Chondrocyte (in vitro differentiated cells): ENCODE results near the gene HLA-DQA1. TPM values are rescaled to one million over a fixed set of nuclear protein-coding genes. Genes with fewer than 3 reads are reported as not detected.
A peak's percentile ranks its signal among the peaks of the same experiment; 100 is the strongest.

Source experiments
- DNase-seq: peaks from one replicate; pipeline ENCODE4 v3.0.0; 2021; ENCODE audit warnings: mixed read lengths, low spot score
- H3K27ac Mint-ChIP-seq: one replicate; pipeline ENCODE4 v1.8.0; 2021; ENCODE audit warnings: mild to moderate bottlenecking, moderate library complexity, mixed read lengths; ENCODE audit not compliant: unreplicated experiment
- H3K27me3 Mint-ChIP-seq: 2 replicates; pipeline ENCODE4 v1.8.0; 2021; ENCODE audit warnings: low read depth, mixed read lengths
- H3K36me3 Mint-ChIP-seq: 2 replicates; pipeline ENCODE4 v1.8.0; 2021; ENCODE audit warnings: low read depth, mixed read lengths
- H3K4me1 Mint-ChIP-seq: 2 replicates; pipeline ENCODE4 v1.8.0; 2021; ENCODE audit warnings: low read depth, mild to moderate bottlenecking, mixed read lengths
- H3K4me3 Mint-ChIP-seq: one replicate; pipeline ENCODE4 v1.8.0; 2021; ENCODE audit warnings: mild to moderate bottlenecking, moderate library complexity, mixed read lengths; ENCODE audit not compliant: unreplicated experiment
- H3K9me3 Mint-ChIP-seq: 2 replicates; pipeline ENCODE4 v1.8.0; 2021; ENCODE audit warnings: low read depth, mixed read lengths
- total RNA-seq: library from RNA; stranded (reverse); gene quantifications from 3 replicates; pipeline ENCODE4 v1.2.1, GENCODE V29; 2021
- TF ChIP-seq, protein P1 (sequence below): fragments of 200-600 bp; sonication (generic); IDR thresholded peaks from 2 replicates; pipeline ENCODE4 v1.5.0; 2021; ENCODE audit warnings: antibody characterized with exemption, mild to moderate bottlenecking, moderate library complexity

Gene HLA-DQA1
- total RNA-seq, 1 donor from 2014 or later = not detected

DNA sequence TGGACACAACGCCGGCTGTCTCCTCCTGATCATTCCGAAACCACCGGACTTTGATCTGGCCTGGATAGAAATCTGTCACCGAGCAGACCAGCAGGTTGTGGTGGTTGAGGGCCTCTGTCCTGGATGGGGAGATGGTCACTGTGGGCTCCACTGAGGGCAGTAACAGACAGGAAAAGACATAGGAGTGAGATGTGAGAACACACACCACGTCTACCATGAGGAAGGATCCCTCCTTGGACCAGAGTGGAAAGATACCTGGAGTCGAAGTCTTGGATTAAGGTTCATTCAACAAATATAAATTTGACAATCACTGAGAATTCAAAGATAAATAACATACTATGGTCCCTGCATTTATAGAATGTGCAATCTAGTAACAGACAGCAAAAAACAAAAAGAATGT lies 24.9 kb downstream of the HLA-DQA1 start:
- H3K9me3 Mint-ChIP-seq = no peaks in the 10 kb centered on the region
- no peak for DNase-seq
- H3K4me1 Mint-ChIP-seq = peaks cover 4% of the 10 kb centered on the region
- no peak overlapping the region for H3K4me3 Mint-ChIP-seq
- H3K27ac Mint-ChIP-seq = no peak overlapping the region
- TF ChIP-seq, protein P1, sequence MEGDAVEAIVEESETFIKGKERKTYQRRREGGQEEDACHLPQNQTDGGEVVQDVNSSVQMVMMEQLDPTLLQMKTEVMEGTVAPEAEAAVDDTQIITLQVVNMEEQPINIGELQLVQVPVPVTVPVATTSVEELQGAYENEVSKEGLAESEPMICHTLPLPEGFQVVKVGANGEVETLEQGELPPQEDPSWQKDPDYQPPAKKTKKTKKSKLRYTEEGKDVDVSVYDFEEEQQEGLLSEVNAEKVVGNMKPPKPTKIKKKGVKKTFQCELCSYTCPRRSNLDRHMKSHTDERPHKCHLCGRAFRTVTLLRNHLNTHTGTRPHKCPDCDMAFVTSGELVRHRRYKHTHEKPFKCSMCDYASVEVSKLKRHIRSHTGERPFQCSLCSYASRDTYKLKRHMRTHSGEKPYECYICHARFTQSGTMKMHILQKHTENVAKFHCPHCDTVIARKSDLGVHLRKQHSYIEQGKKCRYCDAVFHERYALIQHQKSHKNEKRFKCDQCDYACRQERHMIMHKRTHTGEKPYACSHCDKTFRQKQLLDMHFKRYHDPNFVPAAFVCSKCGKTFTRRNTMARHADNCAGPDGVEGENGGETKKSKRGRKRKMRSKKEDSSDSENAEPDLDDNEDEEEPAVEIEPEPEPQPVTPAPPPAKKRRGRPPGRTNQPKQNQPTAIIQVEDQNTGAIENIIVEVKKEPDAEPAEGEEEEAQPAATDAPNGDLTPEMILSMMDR = no peak
- no peaks in the 10 kb centered on the region for H3K36me3 Mint-ChIP-seq
- peaks cover 55% of the 10 kb centered on the region for H3K27me3 Mint-ChIP-seq

DNA sequence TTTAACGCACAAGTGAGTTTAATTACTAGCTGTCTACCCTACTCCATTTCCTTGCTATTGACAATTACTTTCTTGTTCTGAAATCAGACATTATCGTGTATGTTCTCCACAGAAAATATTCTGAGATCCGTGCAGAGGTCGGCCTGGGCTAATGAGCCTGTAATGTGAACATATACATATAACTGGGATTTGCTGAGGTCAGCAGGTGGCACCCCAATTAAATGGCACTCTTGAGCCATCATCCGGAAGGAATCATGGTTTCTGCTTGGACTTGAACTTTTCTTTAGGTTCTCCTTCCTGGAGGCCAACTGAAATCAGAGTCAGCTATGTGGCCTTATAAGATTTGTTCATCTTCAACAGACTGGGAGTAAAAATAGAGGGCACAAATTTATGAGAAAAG lies 25.6 kb downstream of the HLA-DQA1 start:
- no peaks in the 10 kb centered on the region for H3K36me3 Mint-ChIP-seq
- TF ChIP-seq, protein P1 = no peak
- H3K27ac Mint-ChIP-seq = no peak overlapping the region
- peaks cover 62% of the 10 kb centered on the region for H3K27me3 Mint-ChIP-seq
- H3K4me1 Mint-ChIP-seq = peaks cover 4% of the 10 kb centered on the region
- H3K4me3 Mint-ChIP-seq = no peak overlapping the region
- no peak for DNase-seq
- no peaks in the 10 kb centered on the region for H3K9me3 Mint-ChIP-seq

DNA sequence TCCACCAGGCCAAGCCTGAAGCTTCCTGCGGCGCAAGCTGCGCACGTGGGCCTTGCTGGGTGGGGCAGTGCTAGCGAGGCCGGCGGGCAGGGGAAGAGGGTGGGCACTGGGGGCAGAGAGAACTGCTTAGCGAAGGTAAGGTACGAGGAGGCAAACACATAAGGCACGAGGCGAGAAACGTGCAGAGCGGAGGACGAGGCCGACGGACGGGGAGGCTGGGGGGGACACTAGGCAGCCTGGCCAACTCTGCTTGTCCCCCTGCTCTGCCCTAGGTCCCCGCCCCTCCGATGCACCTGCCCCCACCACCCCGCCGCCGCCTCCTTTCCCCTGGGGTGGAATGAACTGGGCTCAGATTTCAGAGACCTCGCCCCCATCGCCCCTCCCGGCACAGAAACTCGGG lies 27.1 kb downstream of the HLA-DQA1 start:
- Mint-ChIP-seq H3K4me3 (no peak overlapping the region), H3K9me3 (no peaks in the 10 kb centered on the region), H3K27ac (no peak overlapping the region), H3K4me1 (peaks cover 4% of the 10 kb centered on the region), H3K36me3 (no peaks in the 10 kb centered on the region), H3K27me3 (peaks cover 68% of the 10 kb centered on the region)
- DNase-seq = no peak
- TF ChIP-seq, protein P1 = no peak

DNA sequence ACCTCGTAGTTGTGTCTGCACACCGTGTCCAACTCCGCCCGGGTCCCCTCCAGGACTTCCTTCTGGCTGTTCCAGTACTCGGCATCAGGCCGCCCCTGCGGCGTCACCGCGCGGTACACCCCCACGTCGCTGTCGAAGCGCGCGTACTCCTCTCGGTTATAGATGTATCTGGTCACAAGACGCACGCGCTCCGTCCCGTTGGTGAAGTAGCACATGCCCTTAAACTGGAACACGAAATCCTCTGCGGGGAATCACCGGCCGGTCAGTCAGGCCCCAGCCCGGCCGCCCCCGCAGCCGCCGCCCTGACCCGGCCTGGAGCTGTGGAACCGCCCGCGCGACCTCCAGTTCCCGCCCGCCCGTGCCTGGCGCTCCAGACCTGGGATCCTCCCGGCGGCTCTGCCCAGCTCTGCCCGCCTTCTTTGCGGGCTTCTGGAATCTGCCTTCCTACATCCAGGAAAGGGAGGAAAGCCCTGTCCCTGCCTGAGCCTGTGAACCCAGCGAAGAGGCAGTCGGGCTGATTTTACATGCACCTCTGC lies 27.7 kb downstream of the HLA-DQA1 start:
- Mint-ChIP-seq H3K4me1 (peaks cover 4% of the 10 kb centered on the region), H3K27ac (no peak overlapping the region), H3K36me3 (no peaks in the 10 kb centered on the region), H3K4me3 (peak overlapping the region; percentile 42), H3K9me3 (no peaks in the 10 kb centered on the region), H3K27me3 (peaks cover 69% of the 10 kb centered on the region)
- DNase-seq = no peak
- TF ChIP-seq, protein P1 = no peak

DNA sequence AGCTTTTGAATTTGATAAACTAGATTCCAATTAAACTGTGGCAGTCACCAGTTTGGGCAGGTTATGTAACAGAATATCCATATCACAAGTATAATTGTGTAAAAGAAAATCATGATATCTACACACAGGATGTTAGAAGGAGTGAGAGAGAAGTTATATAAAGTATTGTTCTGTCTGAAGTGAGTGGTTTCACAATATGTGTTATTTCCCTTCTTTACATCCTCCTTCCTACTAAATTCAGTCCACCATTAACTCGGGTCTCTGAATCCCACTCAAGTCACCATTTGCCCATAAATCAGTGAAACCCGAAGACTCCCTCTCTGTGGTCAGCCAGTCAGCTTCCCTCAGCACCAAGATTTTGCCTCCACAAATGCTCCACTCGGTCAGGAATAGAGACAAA lies 28.5 kb downstream of the HLA-DQA1 start:
- Mint-ChIP-seq H3K4me3 (no peak overlapping the region), H3K9me3 (no peaks in the 10 kb centered on the region), H3K36me3 (no peaks in the 10 kb centered on the region), H3K27ac (no peak overlapping the region), H3K4me1 (peaks cover 4% of the 10 kb centered on the region), H3K27me3 (peaks cover 69% of the 10 kb centered on the region)
- DNase-seq = no peak
- TF ChIP-seq, protein P1 = no peak
